ENCODE data around the gene RNF123.
A peak's percentile ranks its signal among the peaks of the same experiment; 100 is the strongest.

The RNF123 gene

GRCh38 chr3:49689046-49689907 is at the start of gene RNF123, which contains the start of gene MST1:
TSS of gene RNF123 (plus strand) at chr3:49689557. CDS start at chr3:49691166, 1,609 bp downstream.
TSS of gene MST1 (minus strand) at chr3:49689474. CDS start at chr3:49688691, 783 bp downstream.
- DNase-seq (ENCODE audit: low read depth), result peak; percentile 92

GRCh38 chr3:49641292-49641691 is 48.1 kb upstream of the RNF123 start:
- no peak for DNase-seq (ENCODE audit: low read depth)

GRCh38 chr3:49641921-49642707 is 47.2 kb upstream of the RNF123 start:
- no peak for DNase-seq (ENCODE audit: low read depth)

- no peak for DNase-seq (ENCODE audit: low read depth)
These were observed 46.6 kb upstream of the RNF123 start for GRCh38 chr3:49642708-49643145.

- DNase-seq (ENCODE audit: low read depth), result no peak
These were observed 44.7 kb upstream of the RNF123 start for GRCh38 chr3:49644684-49645083.

- no peak for DNase-seq (ENCODE audit: low read depth)
These were observed 43.1 kb upstream of the RNF123 start for GRCh38 chr3:49646236-49646635.

- no peak for DNase-seq (ENCODE audit: low read depth)
These were observed 41.6 kb upstream of the RNF123 start for GRCh38 chr3:49647741-49648140.

- DNase-seq (ENCODE audit: low read depth), result no peak
These were observed 40.9 kb upstream of the RNF123 start for GRCh38 chr3:49648354-49649019.

- no peak for DNase-seq (ENCODE audit: low read depth)
These were observed 39.8 kb upstream of the RNF123 start for GRCh38 chr3:49649576-49649975.

GRCh38 chr3:49650177-49650576 is 39.2 kb upstream of the RNF123 start:
- no peak for DNase-seq (ENCODE audit: low read depth)

GRCh38 chr3:49650637-49651036 is 38.7 kb upstream of the RNF123 start:
- DNase-seq (ENCODE audit: low read depth), result no peak

- DNase-seq (ENCODE audit: low read depth), result no peak
These were observed 37.0 kb upstream of the RNF123 start for GRCh38 chr3:49652218-49652902.

- DNase-seq (ENCODE audit: low read depth), result no peak
These were observed 36.4 kb upstream of the RNF123 start for GRCh38 chr3:49652903-49653415.

- no peak for DNase-seq (ENCODE audit: low read depth)
These were observed 35.7 kb upstream of the RNF123 start for GRCh38 chr3:49653621-49654020.

- DNase-seq (ENCODE audit: low read depth), result no peak
These were observed 35.1 kb upstream of the RNF123 start for GRCh38 chr3:49654176-49654825.

- DNase-seq (ENCODE audit: low read depth), result no peak
These were observed 34.3 kb upstream of the RNF123 start for GRCh38 chr3:49654955-49655556.

GRCh38 chr3:49655731-49656285 is 33.5 kb upstream of the RNF123 start:
- DNase-seq (ENCODE audit: low read depth), result no peak

- no peak for DNase-seq (ENCODE audit: low read depth)
These were observed 32.7 kb upstream of the RNF123 start for GRCh38 chr3:49656541-49657112.

- no peak for DNase-seq (ENCODE audit: low read depth)
These were observed 32.0 kb upstream of the RNF123 start for GRCh38 chr3:49657208-49657915.

All from CMK (cell line).